T-helper 1 cell treated with Interleukin-12 subunit alpha and Interleukin-12 subunit beta and Interleukin-4 antibody, amounts not matched to agents 30 μg/mL and 1 μg/mL, for 36 hours (primary cell): ENCODE data around the gene EBF4.
"Not testable (repeated sequence)": the region's sequence is repeated elsewhere in the genome, so short reads cannot be mapped to it uniquely, and the experiment has no call there.

Experiments used
- H3K27ac Mint-ChIP-seq: one replicate; pipeline ENCODE4 v1.8.0; 2021; ENCODE audit warnings: mild to moderate bottlenecking, mixed read lengths
- H3K27me3 Mint-ChIP-seq: one replicate; pipeline ENCODE4 v1.8.0; 2021; ENCODE audit warnings: low read depth, mixed read lengths
- H3K36me3 Mint-ChIP-seq: one replicate; pipeline ENCODE4 v1.8.0; 2021; ENCODE audit warnings: low read depth, mixed read lengths
- H3K4me1 Mint-ChIP-seq: one replicate; pipeline ENCODE4 v1.8.0; 2021; ENCODE audit warnings: low read depth, mixed read lengths
- H3K4me3 Mint-ChIP-seq: one replicate; pipeline ENCODE4 v1.8.0; 2021; ENCODE audit warnings: mild to moderate bottlenecking, moderate library complexity, mixed read lengths
- H3K9me3 Mint-ChIP-seq: one replicate; pipeline ENCODE4 v1.8.0; 2021; ENCODE audit warnings: mixed read lengths

The EBF4 gene

GRCh38 chr20:2759603-2760296 lies 67.2 kb downstream of the EBF4 start:
- Mint-ChIP-seq H3K36me3 (no peaks in the 10 kb centered on the region), H3K27me3 (peaks cover 10% of the 10 kb centered on the region), H3K9me3 (no peaks in the 10 kb centered on the region), H3K27ac (no peak overlapping the region), H3K4me1 (peaks cover 2% of the 10 kb centered on the region), H3K4me3 (no peak overlapping the region)

- Mint-ChIP-seq H3K9me3 (no peaks in the 10 kb centered on the region), H3K4me1 (peaks cover 2% of the 10 kb centered on the region), H3K27me3 (peaks cover 8% of the 10 kb centered on the region), H3K4me3 (no peak overlapping the region), H3K27ac (no peak overlapping the region), H3K36me3 (no peaks in the 10 kb centered on the region)
These were observed 67.8 kb downstream of the EBF4 start for GRCh38 chr20:2760297-2760951.

- Mint-ChIP-seq H3K4me1 (peaks cover 2% of the 10 kb centered on the region), H3K9me3 (no peaks in the 10 kb centered on the region), H3K4me3 (no peak overlapping the region), H3K36me3 (no peaks in the 10 kb centered on the region), H3K27ac (no peak overlapping the region), H3K27me3 (peaks cover 8% of the 10 kb centered on the region)
These were observed 68.3 kb downstream of the EBF4 start for GRCh38 chr20:2760952-2761305.

GRCh38 chr20:2761885-2762284 lies 69.3 kb downstream of the EBF4 start:
- Mint-ChIP-seq H3K27ac (no peak overlapping the region), H3K36me3 (no peaks in the 10 kb centered on the region), H3K4me3 (no peak overlapping the region), H3K4me1 (no peaks in the 10 kb centered on the region), H3K9me3 (no peaks in the 10 kb centered on the region), H3K27me3 (peaks cover 8% of the 10 kb centered on the region)

- no peaks in the 10 kb centered on the region for H3K4me1 Mint-ChIP-seq
- H3K9me3 Mint-ChIP-seq: no peaks in the 10 kb centered on the region
- H3K4me3 Mint-ChIP-seq: no peak overlapping the region
- H3K27me3 Mint-ChIP-seq: peaks cover 15% of the 10 kb centered on the region
- H3K27ac Mint-ChIP-seq: no peak overlapping the region
- no peaks in the 10 kb centered on the region for H3K36me3 Mint-ChIP-seq
These were observed 70.1 kb downstream of the EBF4 start for GRCh38 chr20:2762578-2763131.

GRCh38 chr20:2763186-2763585 lies 70.6 kb downstream of the EBF4 start:
- H3K36me3 Mint-ChIP-seq: no peaks in the 10 kb centered on the region
- no peaks in the 10 kb centered on the region for H3K9me3 Mint-ChIP-seq
- no peak overlapping the region for H3K27ac Mint-ChIP-seq
- peaks cover 17% of the 10 kb centered on the region for H3K27me3 Mint-ChIP-seq
- no peaks in the 10 kb centered on the region for H3K4me1 Mint-ChIP-seq
- no peak overlapping the region for H3K4me3 Mint-ChIP-seq

GRCh38 chr20:2767768-2768631 lies 75.4 kb downstream of the EBF4 start:
- H3K9me3 Mint-ChIP-seq: no peaks in the 10 kb centered on the region
- no peak overlapping the region for H3K4me3 Mint-ChIP-seq
- H3K27me3 Mint-ChIP-seq: peaks cover 23% of the 10 kb centered on the region
- no peaks in the 10 kb centered on the region for H3K4me1 Mint-ChIP-seq
- no peak overlapping the region for H3K27ac Mint-ChIP-seq
- H3K36me3 Mint-ChIP-seq: no peaks in the 10 kb centered on the region

- Mint-ChIP-seq H3K36me3 (no peaks in the 10 kb centered on the region), H3K27me3 (peaks cover 22% of the 10 kb centered on the region)
These were observed 76.0 kb downstream of the EBF4 start for GRCh38 chr20:2768632-2769015.

GRCh38 chr20:2770091-2770490 lies 77.5 kb downstream of the EBF4 start:
- peaks cover 18% of the 10 kb centered on the region for H3K27me3 Mint-ChIP-seq
- H3K36me3 Mint-ChIP-seq: not testable (repeated sequence)

More at GRCh38 chr20:2768632-2769015, 76.0 kb downstream of the EBF4 start:
- no peak overlapping the region for H3K4me3 Mint-ChIP-seq
- no peaks in the 10 kb centered on the region for H3K9me3 Mint-ChIP-seq
- no peak overlapping the region for H3K27ac Mint-ChIP-seq
- no peaks in the 10 kb centered on the region for H3K4me1 Mint-ChIP-seq

GRCh38 chr20:2771631-2772080 lies 79.1 kb downstream of the EBF4 start:
- no peak overlapping the region for H3K27ac Mint-ChIP-seq
- H3K36me3 Mint-ChIP-seq: no peaks in the 10 kb centered on the region
- no peak overlapping the region for H3K4me3 Mint-ChIP-seq
- no peaks in the 10 kb centered on the region for H3K4me1 Mint-ChIP-seq
- H3K9me3 Mint-ChIP-seq: no peaks in the 10 kb centered on the region
- peaks cover 23% of the 10 kb centered on the region for H3K27me3 Mint-ChIP-seq

More at GRCh38 chr20:2770091-2770490, 77.5 kb downstream of the EBF4 start:
- H3K27ac Mint-ChIP-seq, H3K4me1 Mint-ChIP-seq, H3K9me3 Mint-ChIP-seq, H3K4me3 Mint-ChIP-seq: not testable (repeated sequence)

GRCh38 chr20:2773812-2774211 lies 81.2 kb downstream of the EBF4 start:
- H3K9me3 Mint-ChIP-seq: no peaks in the 10 kb centered on the region

GRCh38 chr20:2775139-2775538 lies 82.6 kb downstream of the EBF4 start:
- Mint-ChIP-seq H3K4me3 (no peak overlapping the region), H3K9me3 (no peaks in the 10 kb centered on the region), H3K4me1 (no peaks in the 10 kb centered on the region), H3K27me3 (peaks cover 21% of the 10 kb centered on the region), H3K27ac (no peak overlapping the region), H3K36me3 (no peaks in the 10 kb centered on the region)

More at GRCh38 chr20:2773812-2774211, 81.2 kb downstream of the EBF4 start:
- Mint-ChIP-seq H3K4me3 (no peak overlapping the region), H3K36me3 (no peaks in the 10 kb centered on the region), H3K27me3 (peaks cover 18% of the 10 kb centered on the region), H3K27ac (no peak overlapping the region), H3K4me1 (no peaks in the 10 kb centered on the region)

- no peak overlapping the region for H3K27ac Mint-ChIP-seq
- no peaks in the 10 kb centered on the region for H3K36me3 Mint-ChIP-seq
- no peaks in the 10 kb centered on the region for H3K9me3 Mint-ChIP-seq
- H3K4me1 Mint-ChIP-seq: peaks cover 4% of the 10 kb centered on the region
- no peak overlapping the region for H3K4me3 Mint-ChIP-seq
- peaks cover 31% of the 10 kb centered on the region for H3K27me3 Mint-ChIP-seq
These were observed 86.2 kb downstream of the EBF4 start for GRCh38 chr20:2778602-2779321.

GRCh38 chr20:2780948-2781347 lies 88.4 kb downstream of the EBF4 start:
- H3K36me3 Mint-ChIP-seq: no peaks in the 10 kb centered on the region
- H3K27me3 Mint-ChIP-seq: peaks cover 31% of the 10 kb centered on the region
- no peak overlapping the region for H3K4me3 Mint-ChIP-seq
- no peak overlapping the region for H3K27ac Mint-ChIP-seq
- no peaks in the 10 kb centered on the region for H3K9me3 Mint-ChIP-seq
- H3K4me1 Mint-ChIP-seq: peaks cover 4% of the 10 kb centered on the region
